GM12892 (cell line): ENCODE results near the gene CXCL8.
"Not testable (repeated sequence)": the region's sequence is repeated elsewhere in the genome, so short reads cannot be mapped to it uniquely, and the experiment has no call there.

Experiments
- DNase-seq: peaks from one replicate; pipeline ENCODE4 v3.0.0; 2011; ENCODE audit not compliant: insufficient read length
- FAIRE-seq: peaks from 2 replicates; lab custom pipeline; 2011; peaks lifted over from hg19 to GRCh38; lab: Jason Lieb, UNC
- POLR2A ChIP-seq: IDR thresholded peaks from 2 replicates; pipeline ENCODE4 v1.6.1; 2011; ENCODE audit warnings: low read depth, low read length, control low read depth
- POLR2AphosphoS5 ChIP-seq: IDR thresholded peaks from 2 replicates; pipeline ENCODE4 v1.6.1; 2011; ENCODE audit warnings: low read depth, low read length, control low read depth
- TAF1 ChIP-seq: IDR thresholded peaks from 2 replicates; pipeline ENCODE4 v1.6.1; 2011; ENCODE audit warnings: low read depth, mild to moderate bottlenecking, control low read depth, low read length, borderline replicate concordance

Gene CXCL8

GRCh38 chr4:73752424-73752823 is 12.1 kb downstream of the CXCL8 start:
- DNase-seq, result no peak
- FAIRE-seq, result no peak
- TF ChIP-seq POLR2AphosphoS5 (no peak), POLR2A (no peak), TAF1 (no peak)

GRCh38 chr4:73753215-73753614 is 12.8 kb downstream of the CXCL8 start:
- TF ChIP-seq TAF1, result no peak
- TF ChIP-seq POLR2AphosphoS5, result no peak
- TF ChIP-seq POLR2A, result no peak
- no peak for DNase-seq
- no peak for FAIRE-seq

- TF ChIP-seq TAF1 (no peak), POLR2A (no peak), POLR2AphosphoS5 (no peak)
- FAIRE-seq, result no peak
- DNase-seq, result no peak
These were observed 14.6 kb downstream of the CXCL8 start for GRCh38 chr4:73754934-73755333.

- DNase-seq (no peak), FAIRE-seq (no peak)
- TF ChIP-seq TAF1 (no peak), POLR2A (no peak), POLR2AphosphoS5 (no peak)
These were observed 19.0 kb downstream of the CXCL8 start for GRCh38 chr4:73759357-73759756.

GRCh38 chr4:73761856-73762255 is 21.5 kb downstream of the CXCL8 start:
- no peak for DNase-seq
- FAIRE-seq, result no peak
- TF ChIP-seq POLR2AphosphoS5, result no peak
- no peak for TF ChIP-seq POLR2A
- TF ChIP-seq TAF1, result no peak

DNA sequence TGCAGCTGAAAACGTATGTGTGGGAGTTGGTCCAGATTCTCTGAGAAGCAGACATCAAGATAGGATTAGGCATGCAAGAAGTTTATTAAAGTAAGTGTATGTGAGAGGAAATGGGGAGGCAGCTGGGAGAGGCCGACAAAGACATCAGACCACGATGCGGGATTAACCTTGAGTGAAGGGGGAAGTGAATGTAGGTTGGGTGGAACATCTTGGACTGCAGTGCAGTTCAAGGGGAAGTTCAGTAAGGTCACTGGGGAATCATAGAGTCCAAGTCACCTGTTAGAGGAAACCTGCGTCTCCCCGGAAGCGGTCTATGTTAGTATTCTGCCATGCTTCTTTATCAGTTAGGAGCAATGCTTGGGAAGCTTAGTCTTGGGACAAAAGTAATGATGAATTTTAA is 22.0 kb downstream of the CXCL8 start:
- no peak for FAIRE-seq
- no peak for DNase-seq
- no peak for TF ChIP-seq POLR2A
- TF ChIP-seq TAF1, result no peak
- TF ChIP-seq POLR2AphosphoS5, result no peak

- FAIRE-seq, result no peak
- TF ChIP-seq POLR2AphosphoS5 (no peak), TAF1 (no peak), POLR2A (no peak)
- DNase-seq, result no peak
These were observed 23.5 kb downstream of the CXCL8 start for GRCh38 chr4:73763877-73764276.

- no peak for TF ChIP-seq POLR2A
- no peak for TF ChIP-seq POLR2AphosphoS5
- TF ChIP-seq TAF1, result no peak
- no peak for DNase-seq
- no peak for FAIRE-seq
These were observed 24.1 kb downstream of the CXCL8 start for GRCh38 chr4:73764513-73764912.

GRCh38 chr4:73765296-73765695 is 24.9 kb downstream of the CXCL8 start:
- FAIRE-seq (no peak), DNase-seq (no peak)
- TF ChIP-seq POLR2A (no peak), POLR2AphosphoS5 (no peak), TAF1 (no peak)

DNA sequence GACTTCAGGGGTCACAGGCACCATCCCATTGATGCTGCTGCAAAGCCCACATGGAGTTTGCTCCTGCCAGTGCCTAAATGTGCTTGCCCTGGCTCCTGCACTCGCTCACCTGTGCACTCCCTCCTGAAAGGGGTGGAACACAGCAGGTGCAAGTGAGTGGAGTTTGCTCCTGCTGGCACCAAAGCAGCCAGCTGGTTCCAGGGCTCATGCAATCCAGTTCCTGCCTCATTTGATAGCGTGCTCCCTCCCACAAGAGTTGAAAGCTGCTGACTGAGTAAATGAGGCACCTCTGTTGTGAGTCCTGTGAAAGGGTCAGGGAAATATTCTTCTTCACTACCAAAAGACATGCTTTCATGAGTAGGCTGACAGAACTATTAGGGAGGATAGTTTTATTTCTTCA is 30.5 kb downstream of the CXCL8 start:
- no peak for FAIRE-seq
- TF ChIP-seq POLR2AphosphoS5, result no peak
- TF ChIP-seq POLR2A, result no peak
- TF ChIP-seq TAF1, result no peak

GRCh38 chr4:73772363-73772762 is 32.0 kb downstream of the CXCL8 start:
- no peak for DNase-seq
- no peak for FAIRE-seq
- TF ChIP-seq TAF1 (no peak), POLR2AphosphoS5 (no peak), POLR2A (no peak)

More for the DNA sequence above, 30.5 kb downstream of the CXCL8 start:
- DNase-seq, result no peak

DNA sequence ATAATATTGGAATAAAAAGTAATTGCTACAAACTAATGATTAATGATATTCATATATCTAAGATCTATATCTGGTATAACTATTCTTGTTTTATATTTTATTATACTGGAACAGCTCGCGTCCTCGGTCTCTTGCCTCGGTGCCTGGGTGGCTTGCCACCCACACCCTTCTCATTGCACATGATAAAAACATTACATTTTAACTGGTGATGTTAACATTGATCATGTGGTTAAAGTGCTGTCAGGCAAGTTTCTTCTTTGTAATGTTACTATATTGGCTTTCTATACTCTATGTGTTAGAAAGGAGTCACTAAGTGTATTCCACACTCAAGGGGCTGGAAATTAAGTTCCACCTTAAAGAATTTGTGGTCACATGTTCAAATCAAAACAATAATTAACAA is 34.0 kb downstream of the CXCL8 start:
- not testable (repeated sequence) for DNase-seq, FAIRE-seq

GRCh38 chr4:73776321-73776729 is 36.0 kb downstream of the CXCL8 start:
- FAIRE-seq, result no peak
- DNase-seq, result no peak

More at GRCh38 chr4:73776321-73776729, 36.0 kb downstream of the CXCL8 start:
- TF ChIP-seq POLR2AphosphoS5 (no peak), TAF1 (no peak), POLR2A (no peak)
